ENCODE data around the gene BTBD2.

The BTBD2 gene

DNA sequence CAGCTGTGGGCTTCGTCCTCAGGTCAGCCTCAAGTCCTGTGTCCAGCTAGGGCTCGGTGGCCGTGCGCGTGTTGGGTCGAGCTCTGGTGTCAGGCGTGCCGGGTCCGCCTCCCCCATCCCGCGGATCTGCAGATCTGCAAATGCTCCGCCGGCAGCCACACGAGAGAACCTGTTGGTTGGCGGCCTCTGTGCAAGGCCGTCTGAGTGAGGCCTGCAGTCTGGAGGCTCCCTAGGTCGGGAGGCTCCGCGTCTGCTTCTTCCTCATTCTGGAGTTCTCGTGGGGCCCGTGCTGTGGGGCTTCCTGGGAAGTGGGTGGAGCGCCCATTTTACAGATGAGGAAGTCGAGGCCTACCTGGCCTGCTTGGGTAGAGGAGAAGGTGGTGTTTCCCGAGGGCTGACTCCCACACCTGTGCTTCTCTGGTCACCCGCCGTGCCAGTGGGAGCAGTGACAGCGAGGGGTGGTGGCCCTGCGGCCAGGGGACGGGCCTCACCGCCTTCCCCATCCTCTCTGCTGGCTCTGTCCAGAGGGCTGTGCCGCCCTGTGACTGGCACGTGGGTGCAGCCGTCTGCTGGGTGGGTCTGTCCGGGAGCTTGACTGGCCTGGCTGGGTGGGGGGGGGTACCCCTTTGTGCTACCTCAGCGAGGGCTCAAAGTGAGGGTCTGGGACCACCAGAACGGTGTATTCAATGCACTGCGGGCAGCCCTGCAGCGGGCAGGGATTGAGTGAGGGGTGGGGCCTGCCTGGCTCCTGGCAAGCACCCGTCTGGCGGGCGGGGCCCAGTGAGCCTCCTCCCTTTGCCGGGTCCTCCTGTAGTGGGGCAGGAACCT lies 71.2 kb downstream of the BTBD2 start:
- Histone ChIP-seq H3K79me2 (ENCODE audit: control insufficient read depth, insufficient read depth, low read length, poor library complexity) (peaks cover 57% of the 10 kb centered on the region), H3K23ac (ENCODE audit: low read length) (no peak overlapping the region), H3K4me2 (ENCODE audit: low read length) (no peak overlapping the region), H2AK5ac (ENCODE audit: low read length) (no peak overlapping the region), H2AFZ (ENCODE audit: insufficient read depth, low read length, poor library complexity) (no peak overlapping the region), H3K27me3 (ENCODE audit: insufficient read depth, low read length) (no peaks in the 10 kb centered on the region), H3K79me1 (ENCODE audit: low read length) (peaks cover 20% of the 10 kb centered on the region), H3K4me1 (ENCODE audit: control insufficient read depth in 1 of 2, insufficient read depth in 2 of 2, low read length in 2 of 2) (peaks cover 12 to 20% of the 10 kb centered on the region in 2 experiments), H4K12ac (ENCODE audit: low read depth, low read length) (peak overlapping the region; percentile 35), H3K9me3 (ENCODE audit: insufficient read depth, low read depth, low read length) (peaks cover 3% of the 10 kb centered on the region), H2BK120ac (ENCODE audit: insufficient read depth, low read length, poor library complexity) (no peak overlapping the region), H4K91ac (ENCODE audit: low read depth, low read length) (no peak overlapping the region), H3K4ac (ENCODE audit: low read depth, low read length) (peak overlapping the region; percentile 98), H4K8ac (ENCODE audit: low read depth, low read length) (no peak overlapping the region), H2BK12ac (ENCODE audit: low read length) (no peak overlapping the region), H3K4me3 (ENCODE audit: low read depth, low read length) (no peak overlapping the region), H3K36me3 (ENCODE audit: control insufficient read depth in 1 of 2, insufficient read depth in 2 of 2, low read length in 2 of 2) (peaks cover 8 to 10% of the 10 kb centered on the region in 2 experiments), H3K9ac (ENCODE audit: low read length) (no peak overlapping the region), H3K18ac (ENCODE audit: low read length) (no peak overlapping the region), H3K14ac (ENCODE audit: low read length) (no peak overlapping the region), H2BK5ac (ENCODE audit: low read depth, low read length, poor library complexity) (no peak overlapping the region), H3K27ac (ENCODE audit: low read depth, low read length) (no peak overlapping the region)
- no CpG with 5 or more reads among the region's 42 CpGs for WGBS (ENCODE audit: extremely low coverage, insufficient coverage, insufficient read length)
- DNase-seq: no peak

GRCh38 chr19:1943661-1944087 lies 71.8 kb downstream of the BTBD2 start:
- Histone ChIP-seq H3K27ac (ENCODE audit: low read depth, low read length) (no peak overlapping the region), H2AK5ac (ENCODE audit: low read length) (no peak overlapping the region), H3K9ac (ENCODE audit: low read length) (no peak overlapping the region), H4K8ac (ENCODE audit: low read depth, low read length) (no peak overlapping the region), H3K79me1 (ENCODE audit: low read length) (peaks cover 20% of the 10 kb centered on the region), H3K4me3 (ENCODE audit: low read depth, low read length) (no peak overlapping the region), H3K14ac (ENCODE audit: low read length) (no peak overlapping the region), H4K12ac (ENCODE audit: low read depth, low read length) (no peak overlapping the region), H2AFZ (ENCODE audit: insufficient read depth, low read length, poor library complexity) (no peak overlapping the region), H3K79me2 (ENCODE audit: control insufficient read depth, insufficient read depth, low read length, poor library complexity) (peaks cover 56% of the 10 kb centered on the region), H3K23ac (ENCODE audit: low read length) (no peak overlapping the region), H3K36me3 (ENCODE audit: control insufficient read depth in 1 of 2, insufficient read depth in 2 of 2, low read length in 2 of 2) (peaks cover 5 to 9% of the 10 kb centered on the region in 2 experiments), H3K9me3 (ENCODE audit: insufficient read depth, low read depth, low read length) (peaks cover 3% of the 10 kb centered on the region), H2BK12ac (ENCODE audit: low read length) (no peak overlapping the region), H2BK120ac (ENCODE audit: insufficient read depth, low read length, poor library complexity) (no peak overlapping the region), H3K4me2 (ENCODE audit: low read length) (no peak overlapping the region), H4K91ac (ENCODE audit: low read depth, low read length) (no peak overlapping the region), H3K4ac (ENCODE audit: low read depth, low read length) (peak overlapping the region; percentile 98), H3K27me3 (ENCODE audit: insufficient read depth, low read length) (no peaks in the 10 kb centered on the region), H3K4me1 (ENCODE audit: control insufficient read depth in 1 of 2, insufficient read depth in 2 of 2, low read length in 2 of 2) (peaks cover 12 to 20% of the 10 kb centered on the region in 2 experiments), H2BK5ac (ENCODE audit: low read depth, low read length, poor library complexity) (no peak overlapping the region), H3K18ac (ENCODE audit: low read length) (no peak overlapping the region)
- no peak for DNase-seq
- WGBS (ENCODE audit: extremely low coverage, insufficient coverage, insufficient read length): no CpG with 5 or more reads among the region's 22 CpGs

- no CpG with 5 or more reads among the region's 21 CpGs for WGBS (ENCODE audit: extremely low coverage, insufficient coverage, insufficient read length)
- Histone ChIP-seq H3K36me3 (ENCODE audit: control insufficient read depth in 1 of 2, insufficient read depth in 2 of 2, low read length in 2 of 2) (peaks cover 5 to 6% of the 10 kb centered on the region in 2 experiments), H2BK5ac (ENCODE audit: low read depth, low read length, poor library complexity) (no peak overlapping the region), H3K27ac (ENCODE audit: low read depth, low read length) (peak overlapping the region; percentile 89), H2BK120ac (ENCODE audit: insufficient read depth, low read length, poor library complexity) (no peak overlapping the region), H3K9ac (ENCODE audit: low read length) (peak overlapping the region; percentile 1), H3K4me3 (ENCODE audit: low read depth, low read length) (peak overlapping the region; percentile 84), H3K9me3 (ENCODE audit: insufficient read depth, low read depth, low read length) (peaks cover 3% of the 10 kb centered on the region), H3K79me1 (ENCODE audit: low read length) (peaks cover 20% of the 10 kb centered on the region), H3K4me2 (ENCODE audit: low read length) (peak overlapping the region; percentile 91), H4K91ac (ENCODE audit: low read depth, low read length) (no peak overlapping the region), H2BK12ac (ENCODE audit: low read length) (no peak overlapping the region), H3K18ac (ENCODE audit: low read length) (no peak overlapping the region), H3K4me1 (ENCODE audit: control insufficient read depth in 1 of 2, insufficient read depth in 2 of 2, low read length in 2 of 2) (peaks cover 12 to 20% of the 10 kb centered on the region in 2 experiments), H2AFZ (ENCODE audit: insufficient read depth, low read length, poor library complexity) (peak overlapping the region; percentile 17), H3K27me3 (ENCODE audit: insufficient read depth, low read length) (no peaks in the 10 kb centered on the region), H3K79me2 (ENCODE audit: control insufficient read depth, insufficient read depth, low read length, poor library complexity) (peaks cover 56% of the 10 kb centered on the region), H3K14ac (ENCODE audit: low read length) (peak overlapping the region; percentile 2), H4K12ac (ENCODE audit: low read depth, low read length) (peak overlapping the region; percentile 47), H3K23ac (ENCODE audit: low read length) (no peak overlapping the region), H2AK5ac (ENCODE audit: low read length) (peak overlapping the region; percentile 18), H3K4ac (ENCODE audit: low read depth, low read length) (peak overlapping the region; percentile 98), H4K8ac (ENCODE audit: low read depth, low read length) (peak overlapping the region; percentile 7)
- no peak for DNase-seq
Observed at GRCh38 chr19:1942934-1943555, 72.5 kb downstream of the BTBD2 start.

DNA sequence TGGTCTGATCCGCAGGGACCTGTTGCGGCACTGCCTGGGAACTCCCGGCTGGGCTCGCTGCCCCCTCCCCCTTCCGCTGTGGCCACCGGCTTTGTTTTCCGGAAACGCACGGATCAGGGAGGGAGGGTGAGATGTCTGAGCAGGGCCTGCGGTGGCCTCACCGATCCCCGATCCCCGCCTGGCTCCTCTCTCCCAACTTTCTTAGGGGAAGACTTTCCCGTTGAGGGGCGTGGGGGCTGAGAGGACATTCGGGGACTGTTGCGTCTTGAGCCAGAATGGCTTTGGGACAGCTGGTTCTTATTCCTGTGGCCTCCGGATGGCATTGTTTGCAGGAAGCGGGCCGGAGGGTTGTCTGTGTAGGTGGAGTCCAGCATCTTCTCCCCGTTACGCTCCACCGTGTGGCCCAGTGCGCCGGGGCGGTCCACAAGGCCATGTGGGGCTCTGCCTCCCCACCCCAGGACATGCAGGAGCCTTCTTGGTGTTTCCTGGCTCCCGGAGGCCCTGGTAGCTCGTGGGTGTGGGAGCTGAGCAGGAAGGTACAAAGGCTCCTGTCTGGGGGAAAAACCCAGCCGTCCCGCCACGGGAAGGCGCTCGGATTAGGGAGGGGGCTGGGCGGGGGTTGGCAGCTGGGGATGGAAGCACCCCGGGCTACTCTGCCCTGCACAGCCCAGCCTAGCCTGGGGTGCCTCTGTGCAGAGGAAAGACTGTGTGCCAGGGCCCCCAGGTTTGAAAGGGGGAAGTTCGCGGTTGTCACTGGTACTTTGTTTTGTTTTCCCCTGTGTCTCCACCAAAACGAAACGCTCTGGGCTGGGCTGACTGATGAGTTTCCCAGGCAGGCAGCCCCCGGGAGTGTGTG lies 73.2 kb downstream of the BTBD2 start:
- Histone ChIP-seq H3K23ac (ENCODE audit: low read length) (no peak overlapping the region), H2BK5ac (ENCODE audit: low read depth, low read length, poor library complexity) (peak overlapping the region; percentile 51), H3K36me3 (ENCODE audit: control insufficient read depth in 1 of 2, insufficient read depth in 2 of 2, low read length in 2 of 2) (peaks cover 4 to 6% of the 10 kb centered on the region in 2 experiments), H3K18ac (ENCODE audit: low read length) (peak overlapping the region; percentile 65), H3K14ac (ENCODE audit: low read length) (peak overlapping the region; percentile 93), H3K79me1 (ENCODE audit: low read length) (peaks cover 20% of the 10 kb centered on the region), H4K12ac (ENCODE audit: low read depth, low read length) (peak overlapping the region; percentile 68), H3K4ac (ENCODE audit: low read depth, low read length) (peak overlapping the region; percentile 98), H2AK5ac (ENCODE audit: low read length) (peak overlapping the region; percentile 82), H3K4me3 (ENCODE audit: low read depth, low read length) (peak overlapping the region; percentile 84), H2BK12ac (ENCODE audit: low read length) (no peak overlapping the region), H3K9me3 (ENCODE audit: insufficient read depth, low read depth, low read length) (no peaks in the 10 kb centered on the region), H3K27ac (ENCODE audit: low read depth, low read length) (peak overlapping the region; percentile 89), H2AFZ (ENCODE audit: insufficient read depth, low read length, poor library complexity) (peak overlapping the region; percentile 18), H4K8ac (ENCODE audit: low read depth, low read length) (peak overlapping the region; percentile 63), H3K4me2 (ENCODE audit: low read length) (peak overlapping the region; percentile 91), H3K27me3 (ENCODE audit: insufficient read depth, low read length) (no peaks in the 10 kb centered on the region), H4K91ac (ENCODE audit: low read depth, low read length) (peak overlapping the region; percentile 49), H2BK120ac (ENCODE audit: insufficient read depth, low read length, poor library complexity) (peak overlapping the region; percentile 79), H3K9ac (ENCODE audit: low read length) (peak overlapping the region; percentile 73), H3K79me2 (ENCODE audit: control insufficient read depth, insufficient read depth, low read length, poor library complexity) (peaks cover 48% of the 10 kb centered on the region), H3K4me1 (ENCODE audit: control insufficient read depth in 1 of 2, insufficient read depth in 2 of 2, low read length in 2 of 2) (peaks cover 12 to 15% of the 10 kb centered on the region in 2 experiments)
- DNase-seq: peak; percentile 59 to 75
- no CpG with 5 or more reads among the region's 40 CpGs for WGBS (ENCODE audit: extremely low coverage, insufficient coverage, insufficient read length)
